Thyroid gland (tissue), 4 donors: ENCODE measurements around the gene DUOXA1. TPM values are rescaled to one million over a fixed set of nuclear protein-coding genes. Genes with fewer than 3 reads are reported as not detected.

Experiments used
- DNase-seq, 2 donors: peaks; one replicate each; pipeline ENCODE4 v3.0.0-alpha.2; 2019
- H3K27ac ChIP-seq, 3 donors: fragments of 200-600 bp; sonication (generic); 1 replicate in 2 of 3; 2 replicates in 1 of 3; pipeline ENCODE4 v1.5.1; 2016 to 2019; ENCODE audit warnings: mild to moderate bottlenecking in 1 of 3, moderate library complexity in 1 of 3
- H3K27me3 ChIP-seq: fragments of 200-600 bp; sonication (generic); one replicate; pipeline ENCODE4 v1.5.1; 2019
- H3K36me3 ChIP-seq, 2 donors: fragments of 200-600 bp; sonication (generic); one replicate each; pipeline ENCODE4 v1.5.1; 2016 to 2019
- H3K4me1 ChIP-seq, 2 donors: fragments of 200-600 bp; sonication (generic); one replicate each; pipeline ENCODE4 v1.5.1; 2017 to 2019
- H3K4me3 ChIP-seq, 3 donors: fragments of 200-600 bp; sonication (generic); replicated peaks in 1 of 3; 1 replicate in 2 of 3; 2 replicates in 1 of 3; pipeline ENCODE4 v1.5.1; 2016; ENCODE audit warnings: mild to moderate bottlenecking in 1 of 3
- H3K9me3 ChIP-seq: fragments of 200-600 bp; sonication (generic); one replicate; pipeline ENCODE4 v1.5.1; 2017
- POLR2A ChIP-seq, 2 donors: fragments of 450-650 bp; IDR thresholded peaks; one replicate each; pipeline ENCODE4 v1.6.1; 2017; ENCODE audit warnings: antibody characterized with exemption in 2 of 2, mild to moderate bottlenecking in 2 of 2, moderate library complexity in 1 of 2
- WGBS, 2 donors: methylation state at CpG; one replicate each; pipeline ENCODE4 v1.1.5; 2017; 5-methylcytosine and 5-hydroxymethylcytosine counted together
- intact Hi-C: fragments of 100-400 bp; cut with DNase I; formaldehyde crosslinking; loops from one replicate; pipeline ENCODE4 v1.15.1; 2023
- total RNA-seq, 4 donors: library from RNA; depleted of rRNA; stranded (reverse); fragments of >200 nt; gene quantifications; one replicate each; pipeline ENCODE4 v1.2.3, GENCODE V29; 2016
- TF ChIP-seq, protein P1 (sequence below), 6 experiments: fragments of 200-600 bp in 3 of 6; fragments of 450-650 bp in 3 of 6; sonication (generic) in 3 of 6; IDR thresholded peaks; one replicate each; pipeline ENCODE4 v1.5.1; 2016 to 2019; ENCODE audit warnings: antibody characterized with exemption in 6 of 6, mild to moderate bottlenecking in 2 of 6, inconsistent platforms in 1 of 6, moderate library complexity in 1 of 6

Gene DUOXA1
- total RNA-seq, 4 donors from 2014 or later = 97.0 to 187 (median 150) TPM

DNA sequence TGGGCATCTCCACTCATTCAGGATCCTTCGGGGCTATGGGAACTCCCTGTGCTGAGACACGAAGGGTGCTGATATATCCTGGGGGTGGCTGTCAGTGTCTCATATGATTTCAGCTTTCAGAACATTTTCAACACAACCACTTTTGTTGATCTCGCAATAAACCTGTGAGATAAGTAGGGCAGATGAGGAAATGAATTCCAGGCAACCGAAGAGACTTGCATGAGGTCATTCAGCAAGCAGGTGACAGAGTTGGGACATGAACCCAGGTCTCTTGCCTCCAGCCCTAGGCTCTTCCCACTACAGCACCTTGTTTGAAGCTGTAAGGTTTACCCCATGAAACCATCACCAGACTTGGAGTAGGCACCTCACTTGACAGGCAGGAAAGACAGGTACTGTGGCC lies 16.7 kb upstream of the DUOXA1 start:
- H3K4me1 ChIP-seq = no peaks in the 10 kb centered on the region

DNA sequence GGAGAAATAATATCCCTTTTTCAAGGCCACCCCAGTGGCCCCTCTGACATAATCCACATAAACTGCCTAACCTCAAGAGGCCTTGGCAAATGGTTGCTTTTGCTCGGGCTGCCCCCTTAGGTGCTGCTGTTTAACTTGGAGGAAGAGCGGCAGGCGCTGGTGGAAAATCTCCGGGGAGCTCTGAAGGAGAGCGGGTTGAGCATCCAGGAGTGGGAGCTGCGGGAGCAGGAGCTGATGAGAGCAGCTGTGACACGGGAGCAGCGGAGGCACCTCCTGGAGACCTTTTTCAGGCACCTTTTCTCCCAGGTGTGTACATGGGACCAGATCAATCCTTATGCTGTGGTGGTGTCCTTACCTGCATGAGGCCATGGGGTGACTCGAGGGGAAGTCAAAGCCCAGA lies 15.1 kb upstream of the DUOXA1 start:
- no peaks in the 10 kb centered on the region for H3K4me1 ChIP-seq
- no peak for DNase-seq
- intact Hi-C loops = no loop called here
- no peak overlapping the region for H3K4me3 ChIP-seq
- WGBS, 2 donors = 83 to 86% methylated on average over 9 of the region's 9 CpGs
- H3K9me3 ChIP-seq = no peaks in the 10 kb centered on the region
- no peaks in the 10 kb centered on the region for H3K27me3 ChIP-seq
- H3K36me3 ChIP-seq = peaks cover 62 to 66% of the 10 kb centered on the region in 2 donors
- no peak overlapping the region for H3K27ac ChIP-seq
- TF ChIP-seq, protein P1, sequence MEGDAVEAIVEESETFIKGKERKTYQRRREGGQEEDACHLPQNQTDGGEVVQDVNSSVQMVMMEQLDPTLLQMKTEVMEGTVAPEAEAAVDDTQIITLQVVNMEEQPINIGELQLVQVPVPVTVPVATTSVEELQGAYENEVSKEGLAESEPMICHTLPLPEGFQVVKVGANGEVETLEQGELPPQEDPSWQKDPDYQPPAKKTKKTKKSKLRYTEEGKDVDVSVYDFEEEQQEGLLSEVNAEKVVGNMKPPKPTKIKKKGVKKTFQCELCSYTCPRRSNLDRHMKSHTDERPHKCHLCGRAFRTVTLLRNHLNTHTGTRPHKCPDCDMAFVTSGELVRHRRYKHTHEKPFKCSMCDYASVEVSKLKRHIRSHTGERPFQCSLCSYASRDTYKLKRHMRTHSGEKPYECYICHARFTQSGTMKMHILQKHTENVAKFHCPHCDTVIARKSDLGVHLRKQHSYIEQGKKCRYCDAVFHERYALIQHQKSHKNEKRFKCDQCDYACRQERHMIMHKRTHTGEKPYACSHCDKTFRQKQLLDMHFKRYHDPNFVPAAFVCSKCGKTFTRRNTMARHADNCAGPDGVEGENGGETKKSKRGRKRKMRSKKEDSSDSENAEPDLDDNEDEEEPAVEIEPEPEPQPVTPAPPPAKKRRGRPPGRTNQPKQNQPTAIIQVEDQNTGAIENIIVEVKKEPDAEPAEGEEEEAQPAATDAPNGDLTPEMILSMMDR (IDR thresholded peaks at IDR 0.05) = no peak
- no peak for TF ChIP-seq POLR2A (IDR thresholded peaks at IDR 0.05)

More for the DNA sequence above, 16.7 kb upstream of the DUOXA1 start:
- Histone ChIP-seq H3K36me3 (peaks cover 50% of the 10 kb centered on the region in 2 donors), H3K27ac (no peak overlapping the region), H3K4me3 (no peak overlapping the region), H3K9me3 (no peaks in the 10 kb centered on the region), H3K27me3 (no peaks in the 10 kb centered on the region)
- intact Hi-C loops = no loop called here
- WGBS, 2 donors = 80 to 92% methylated on average over 4 of the region's 4 CpGs
- DNase-seq = no peak
- TF ChIP-seq, protein P1 (IDR thresholded peaks at IDR 0.05) = no peak
- no peak for TF ChIP-seq POLR2A (IDR thresholded peaks at IDR 0.05)

DNA sequence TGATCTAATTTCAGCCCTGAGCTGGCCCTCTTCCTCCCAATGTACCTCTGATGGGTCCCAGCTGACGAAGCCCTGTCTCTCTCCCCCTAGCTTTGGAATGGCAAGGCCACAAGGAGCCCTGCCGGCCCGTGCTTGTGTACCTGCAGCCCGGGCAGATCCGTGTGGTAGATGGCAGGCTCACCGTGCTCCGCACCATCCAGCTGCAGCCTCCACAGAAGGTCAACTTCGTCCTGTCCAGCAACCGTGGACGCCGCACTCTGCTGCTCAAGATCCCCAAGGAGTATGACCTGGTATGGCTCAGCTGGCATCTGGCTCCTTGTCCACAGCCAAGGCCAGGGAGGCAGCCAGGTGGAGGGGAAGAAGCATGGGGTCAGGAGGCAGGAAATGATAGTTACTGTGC lies 14.3 kb upstream of the DUOXA1 start:
- no peak for DNase-seq
- intact Hi-C loops = no loop called here
- H3K27ac ChIP-seq = no peak overlapping the region

DNA sequence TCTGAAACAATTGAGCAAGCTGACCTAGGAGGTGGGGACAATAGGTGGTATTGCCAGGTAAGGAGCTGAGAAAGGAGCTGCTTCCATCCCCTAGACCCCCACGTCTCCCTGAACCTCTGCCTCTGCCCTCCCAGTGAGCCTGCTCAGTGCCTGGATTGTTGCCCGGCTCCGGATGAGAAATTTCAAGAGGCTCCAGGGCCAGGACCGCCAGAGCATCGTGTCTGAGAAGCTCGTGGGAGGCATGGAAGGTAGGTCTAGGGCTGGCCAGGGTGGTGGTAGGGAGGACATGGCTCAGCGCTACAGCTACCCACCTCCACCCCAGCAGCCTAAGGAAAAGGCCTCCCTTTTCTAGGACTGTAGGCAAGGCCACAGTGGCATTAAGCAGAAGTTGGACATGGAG lies 13.4 kb upstream of the DUOXA1 start:
- H3K4me1 ChIP-seq = no peaks in the 10 kb centered on the region
- H3K9me3 ChIP-seq = no peaks in the 10 kb centered on the region
- H3K36me3 ChIP-seq = peaks cover 71 to 72% of the 10 kb centered on the region in 2 donors
- intact Hi-C loops = no loop called here
- no peak overlapping the region for H3K27ac ChIP-seq
- TF ChIP-seq, protein P1 (IDR thresholded peaks at IDR 0.05) = no peak
- TF ChIP-seq POLR2A (IDR thresholded peaks at IDR 0.05) = no peak
- DNase-seq = no peak
- no peaks in the 10 kb centered on the region for H3K27me3 ChIP-seq
- WGBS, 2 donors = 48 to 56% methylated on average over 5 to 6 of the region's 7 CpGs
- no peak overlapping the region for H3K4me3 ChIP-seq

More for the DNA sequence above, 14.3 kb upstream of the DUOXA1 start:
- 85 to 95% methylated on average over 5 to 11 of the region's 11 CpGs for WGBS, 2 donors
- H3K4me1 ChIP-seq = no peaks in the 10 kb centered on the region
- H3K36me3 ChIP-seq = peaks cover 68 to 74% of the 10 kb centered on the region in 2 donors
- H3K27me3 ChIP-seq = no peaks in the 10 kb centered on the region
- no peak for TF ChIP-seq POLR2A (IDR thresholded peaks at IDR 0.05)
- TF ChIP-seq, protein P1 (IDR thresholded peaks at IDR 0.05) = no peak
- no peaks in the 10 kb centered on the region for H3K9me3 ChIP-seq
- no peak overlapping the region for H3K4me3 ChIP-seq

DNA sequence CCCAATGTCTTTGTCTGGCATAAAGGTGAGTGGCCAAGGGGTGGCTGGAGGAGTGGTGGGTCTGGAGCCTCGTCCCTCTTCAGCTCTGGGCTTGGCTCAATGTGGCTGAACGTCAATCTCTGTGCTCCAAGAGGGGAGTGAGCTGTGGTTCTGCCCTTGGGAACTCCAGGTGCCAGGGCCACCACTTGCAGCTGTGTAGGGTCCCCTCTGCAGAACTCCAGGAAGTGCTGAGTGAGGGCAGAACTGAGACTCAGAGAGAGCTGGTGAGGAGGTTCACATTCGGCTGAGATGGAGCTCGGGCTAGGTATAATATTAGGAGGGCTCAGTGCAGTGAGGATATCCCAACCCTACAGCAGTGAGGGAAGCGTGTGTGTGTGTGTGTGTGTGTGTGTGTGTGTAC lies 11.7 kb upstream of the DUOXA1 start:
- Histone ChIP-seq H3K9me3 (no peaks in the 10 kb centered on the region), H3K36me3 (peaks cover 61 to 62% of the 10 kb centered on the region in 2 donors), H3K4me3 (no peak overlapping the region), H3K27me3 (no peaks in the 10 kb centered on the region), H3K4me1 (no peaks in the 10 kb centered on the region), H3K27ac (no peak overlapping the region)
- intact Hi-C loops = no loop called here
- TF ChIP-seq POLR2A (IDR thresholded peaks at IDR 0.05) = no peak
- TF ChIP-seq, protein P1 (IDR thresholded peaks at IDR 0.05) = no peak
- DNase-seq = no peak
- WGBS, 2 donors = 84 to 85% methylated on average over 4 to 5 of the region's 5 CpGs
